Left ventricle myocardium superior (tissue), 1 donor: ENCODE measurements around the gene GRIK5. TPM values are rescaled to one million over a fixed set of nuclear protein-coding genes. Genes with fewer than 3 reads are reported as not detected.
A peak's percentile ranks its signal among the peaks of the same experiment; 100 is the strongest.

Experiments
- ATAC-seq: fragments of 200-7000 bp; cut with Tn5 transposase; one replicate; pipeline ENCODE4 v1.9.1; 2020; ENCODE audit warnings: mild to moderate bottlenecking, moderate library complexity
- DNase-seq: peaks from one replicate; pipeline ENCODE4 v3.0.0-alpha.2; 2020
- intact Hi-C: fragments of 100-400 bp; cut with micrococcal nuclease; formaldehyde crosslinking; loops from one replicate; pipeline ENCODE4 v1.11.0; 2022
- total RNA-seq: library from RNA; stranded (reverse); fragmentation: NEBNext Ultra II Directional; extraction: Animal tissue kit (Norgen Biotek cat#: 25700); gene quantifications from one replicate; pipeline ENCODE4 v1.2.1, GENCODE V29; 2021
- donor health status: DM: no; HTN: yes; CAD: no; lungs with severe emphysema.

The GRIK5 gene
- total RNA-seq, 1 donor from 2014 or later: 5.4 TPM

DNA sequence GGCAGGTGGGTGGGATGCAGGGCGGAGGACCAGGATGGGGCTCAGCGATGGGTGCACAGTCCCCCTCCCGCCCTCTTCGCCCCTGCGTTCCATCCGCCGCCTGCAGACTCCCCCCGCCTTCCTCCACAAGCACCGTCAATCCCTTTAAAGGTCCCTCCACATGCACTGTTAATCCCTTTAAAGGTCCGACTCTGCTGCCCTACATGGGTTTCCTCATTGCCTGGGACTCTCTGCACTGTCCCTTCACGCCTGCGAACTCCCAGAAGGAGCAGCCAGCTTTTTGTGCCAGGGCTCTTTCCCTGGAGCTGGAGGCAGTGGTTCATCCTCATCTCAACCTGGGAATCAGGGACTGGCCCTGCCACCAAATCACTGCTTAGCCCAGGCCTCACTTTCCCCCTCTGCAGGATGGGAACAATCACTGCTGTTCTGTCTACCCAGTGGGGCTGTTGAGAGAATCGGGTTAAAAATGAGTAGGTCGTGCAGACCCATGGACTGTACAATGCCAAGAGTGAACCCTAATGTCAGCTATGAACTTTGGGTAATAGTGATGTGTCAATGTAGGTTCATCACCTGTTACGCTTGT lies 26.3 kb upstream of the GRIK5 start:
- intact Hi-C loops: no loop called here

GRCh38 chr19:42095814-42096230 lies 25.8 kb upstream of the GRIK5 start:
- intact Hi-C loops: no loop called here
- DNase-seq (no peak), ATAC-seq (no peak)

More for the DNA sequence above, 26.3 kb upstream of the GRIK5 start:
- no peak for ATAC-seq
- no peak for DNase-seq

DNA sequence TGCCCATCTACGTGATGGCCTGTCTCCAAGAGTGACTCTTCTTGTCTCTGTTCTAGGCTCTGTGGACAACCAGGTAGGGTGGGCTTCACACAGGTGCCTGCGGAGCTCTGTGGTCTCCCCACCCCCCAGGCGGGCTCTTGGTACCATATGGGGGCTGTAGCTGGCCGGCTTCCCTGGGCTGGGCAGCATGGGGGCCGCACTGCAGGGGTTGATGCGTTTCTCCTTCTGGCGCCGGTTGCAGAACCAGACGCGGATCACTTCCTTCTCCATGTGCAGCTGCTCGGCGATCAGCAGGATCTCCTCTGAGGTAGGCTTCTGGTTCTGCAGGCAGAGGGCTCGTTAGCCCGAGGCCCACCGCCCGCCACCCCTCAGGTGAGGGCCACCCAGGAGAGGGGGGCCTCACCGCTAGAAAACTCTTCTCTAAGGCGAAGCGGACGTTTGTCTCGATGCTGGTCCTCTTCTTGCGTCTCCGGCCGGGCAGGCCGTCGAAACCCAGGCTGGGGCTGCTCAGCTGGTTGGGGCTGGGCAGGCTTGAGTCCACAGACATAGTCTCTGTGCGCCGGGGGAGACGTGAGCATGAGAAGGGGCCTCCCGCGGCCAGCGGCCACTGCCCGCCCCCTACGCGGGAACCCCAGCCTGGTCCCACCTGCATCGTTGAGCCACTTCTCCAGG lies 25.3 kb upstream of the GRIK5 start:
- intact Hi-C loops: no loop called here
- DNase-seq: no peak
- ATAC-seq: no peak

GRCh38 chr19:42093926-42094325 lies 23.9 kb upstream of the GRIK5 start:
- no peak for ATAC-seq
- no peak for DNase-seq
- intact Hi-C loops: no loop called here

- no peak for ATAC-seq
- intact Hi-C loops: no loop called here
- DNase-seq: no peak
These were observed 23.5 kb upstream of the GRIK5 start for GRCh38 chr19:42093505-42093904.

DNA sequence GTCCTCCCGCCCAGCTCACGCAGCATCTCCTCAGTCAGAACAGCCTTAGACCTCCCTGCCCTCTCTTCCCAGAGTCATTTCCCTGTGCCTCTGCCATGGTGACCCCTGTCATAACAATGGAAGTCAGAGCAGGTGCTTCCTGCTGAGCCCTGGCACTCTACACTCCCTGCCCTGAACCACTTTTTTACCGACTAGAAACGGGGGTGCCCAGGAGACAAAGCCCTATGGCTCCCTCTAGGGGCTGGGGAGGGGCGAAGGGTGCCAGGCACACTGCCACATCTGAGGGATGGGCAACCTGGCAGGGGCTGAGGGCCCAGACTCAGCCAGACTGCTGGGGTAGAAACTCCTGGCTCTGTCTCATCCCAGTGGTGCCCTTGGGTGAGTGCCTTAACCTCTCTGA lies 22.3 kb upstream of the GRIK5 start:
- peak; percentile 62 for ATAC-seq
- no peak for DNase-seq
- intact Hi-C loops: no loop called here

DNA sequence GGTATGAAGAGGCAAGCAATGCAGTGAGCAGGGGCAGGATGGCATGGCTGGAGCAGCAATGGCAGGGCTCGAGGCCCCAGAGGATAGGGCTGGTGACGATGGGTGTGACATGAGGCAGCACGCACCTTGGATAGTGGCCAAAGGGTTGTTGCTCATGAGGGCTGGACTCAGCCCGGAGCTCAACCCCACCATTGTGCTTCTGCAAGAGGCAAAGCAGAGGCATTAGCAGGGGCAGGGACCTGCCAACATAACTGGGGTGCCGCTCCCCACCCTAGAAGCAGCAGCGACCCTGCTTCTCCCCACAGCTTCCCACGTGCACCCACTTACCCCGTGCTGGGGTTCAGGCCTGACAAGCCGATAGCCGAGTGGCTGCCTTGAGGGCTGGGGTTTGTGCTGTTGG lies 21.7 kb upstream of the GRIK5 start:
- peak; percentile 60 for ATAC-seq
- intact Hi-C loops: no loop called here
- DNase-seq: no peak

- ATAC-seq (no peak), DNase-seq (no peak)
- intact Hi-C loops: no loop called here
These were observed 21.3 kb upstream of the GRIK5 start for GRCh38 chr19:42091300-42091699.

GRCh38 chr19:42090672-42091071 lies 20.7 kb upstream of the GRIK5 start:
- DNase-seq (no peak), ATAC-seq (no peak)
- intact Hi-C loops: no loop called here

- intact Hi-C loops: no loop called here
- DNase-seq (no peak), ATAC-seq (no peak)
These were observed 19.8 kb upstream of the GRIK5 start for GRCh38 chr19:42089772-42090171.

GRCh38 chr19:42089191-42089750 lies 19.3 kb upstream of the GRIK5 start:
- no peak for ATAC-seq

DNA sequence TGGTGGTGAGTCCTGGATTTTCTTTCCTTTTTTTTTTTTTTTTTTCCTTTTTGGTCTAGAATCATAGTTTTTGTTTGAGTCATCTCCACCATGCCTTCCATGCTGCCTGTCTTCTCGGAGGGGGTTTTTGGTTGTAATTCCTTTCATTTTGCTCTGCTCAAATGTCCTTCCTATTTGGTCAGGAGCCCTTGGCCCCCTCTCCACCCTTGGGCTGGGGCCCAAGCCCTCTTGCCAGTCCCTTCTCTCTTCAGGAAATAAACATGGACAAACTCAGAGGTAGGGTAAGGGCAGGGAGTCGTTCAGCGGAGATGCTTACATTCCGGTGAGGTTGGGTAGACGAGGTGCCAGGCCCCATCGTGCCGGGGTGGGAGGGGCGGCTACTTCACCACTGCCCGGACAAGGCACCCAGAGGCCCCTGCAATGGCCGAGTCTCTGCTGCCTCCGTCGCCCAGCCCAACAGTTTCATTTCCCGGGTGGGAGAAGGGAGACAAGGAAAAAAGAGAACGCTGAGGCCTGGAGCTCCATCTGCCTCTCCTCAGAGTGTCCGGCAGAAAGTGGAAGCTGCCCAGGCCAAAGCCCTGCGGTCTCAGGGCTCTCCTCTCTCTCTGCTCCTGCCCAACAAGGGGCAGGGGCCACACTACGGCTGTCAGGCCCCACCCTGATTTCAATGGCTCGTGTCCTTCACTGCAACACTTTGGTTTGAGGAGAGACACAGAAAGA lies 18.6 kb upstream of the GRIK5 start:
- DNase-seq (no peak), ATAC-seq (no peak)
- intact Hi-C loops: no loop called here

More at GRCh38 chr19:42089191-42089750, 19.3 kb upstream of the GRIK5 start:
- intact Hi-C loops: no loop called here
- no peak for DNase-seq

DNA sequence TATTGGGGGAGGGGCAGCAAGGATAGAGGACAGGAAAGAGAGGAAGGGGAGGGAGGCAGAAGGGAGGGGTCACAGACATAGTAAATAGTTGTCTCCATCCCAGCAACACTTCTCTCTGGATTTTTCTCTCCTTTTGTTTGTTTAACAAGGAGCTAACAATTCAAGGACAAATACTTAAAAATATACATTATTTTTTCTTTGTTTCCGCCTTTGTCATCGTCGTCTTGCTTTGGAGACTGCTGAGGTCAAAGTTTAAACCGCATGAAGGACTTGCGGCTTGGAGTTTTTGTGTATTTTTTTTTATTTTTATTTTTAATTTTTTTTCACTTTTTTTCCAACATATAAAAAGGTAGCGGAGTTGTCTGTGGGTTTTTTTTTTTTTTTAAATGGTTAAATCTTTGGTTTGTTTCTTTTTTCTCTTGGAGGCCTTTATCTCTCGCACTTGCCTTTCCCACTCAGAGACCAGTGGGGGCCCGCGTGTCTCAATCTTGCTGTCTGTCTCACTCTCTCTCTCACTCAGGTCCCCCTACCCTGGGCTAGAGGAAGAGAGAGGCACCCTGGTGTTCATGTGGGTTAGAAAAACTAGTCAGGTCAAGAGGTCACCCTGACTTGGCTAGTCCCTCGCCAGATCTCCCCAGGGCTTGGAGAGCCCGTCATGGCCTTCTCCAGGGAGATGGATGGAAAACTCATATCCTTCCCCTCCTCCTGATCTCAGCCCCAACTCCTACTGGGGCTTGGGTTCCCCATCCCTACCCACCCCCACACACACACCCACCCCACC lies 17.0 kb upstream of the GRIK5 start:
- intact Hi-C loops: no loop called here
- no peak for DNase-seq
- peak; percentile 18 for ATAC-seq

- ATAC-seq (no peak), DNase-seq (no peak)
- intact Hi-C loops: no loop called here
These were observed 16.3 kb upstream of the GRIK5 start for GRCh38 chr19:42086188-42086736.

DNA sequence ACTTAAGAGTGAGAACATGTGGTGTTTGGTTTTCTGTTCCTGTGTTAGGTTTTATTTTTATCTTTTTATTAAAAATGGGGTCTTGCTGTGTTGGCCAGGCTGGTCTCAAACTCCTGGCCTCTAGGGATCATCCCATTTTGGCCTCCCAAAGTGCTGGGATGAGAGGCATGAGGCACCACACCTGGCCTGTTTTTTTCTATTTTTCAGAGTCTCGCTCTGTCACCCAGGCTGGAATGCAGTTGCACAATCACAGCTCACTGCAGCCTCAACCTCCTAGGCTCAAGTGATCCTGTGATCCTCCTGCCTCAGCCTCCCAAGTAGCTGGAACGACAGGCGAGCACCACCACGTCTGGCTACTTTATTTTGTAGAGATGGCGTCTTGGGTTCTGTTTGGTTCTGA lies 13.5 kb upstream of the GRIK5 start:
- ATAC-seq (no peak), DNase-seq (no peak)
- intact Hi-C loops: no loop called here

DNA sequence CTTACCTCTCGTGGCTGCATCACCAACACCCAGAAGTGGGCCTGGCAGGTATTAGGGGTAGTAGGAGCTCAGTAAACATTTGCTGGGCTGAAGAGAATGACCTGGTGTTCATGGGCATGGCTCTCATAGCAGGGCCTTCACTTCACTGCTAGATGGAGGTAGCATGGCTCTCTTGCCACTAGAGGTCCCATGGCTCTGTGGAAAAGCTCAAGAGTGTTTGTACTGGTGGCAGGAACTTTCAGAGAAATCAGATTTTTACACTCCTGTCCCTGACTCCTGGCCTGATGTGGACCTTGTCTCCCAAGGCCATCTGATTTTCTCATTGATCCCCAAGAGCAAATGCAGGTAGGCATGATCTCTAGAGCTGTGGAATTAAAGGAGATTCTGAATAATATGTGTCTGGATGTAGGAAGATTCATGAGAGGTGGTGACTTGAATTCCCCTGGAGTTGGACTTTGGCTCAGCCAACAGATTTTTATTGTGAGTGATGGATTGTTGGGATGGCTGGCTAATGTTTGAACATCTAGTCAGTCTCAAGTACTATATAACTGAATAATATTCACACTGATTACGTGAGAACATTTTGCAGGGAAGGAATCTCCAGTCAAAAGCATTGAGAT lies 11.7 kb upstream of the GRIK5 start:
- intact Hi-C loops: no loop called here
- peak; percentile 28 for ATAC-seq
- DNase-seq: no peak

DNA sequence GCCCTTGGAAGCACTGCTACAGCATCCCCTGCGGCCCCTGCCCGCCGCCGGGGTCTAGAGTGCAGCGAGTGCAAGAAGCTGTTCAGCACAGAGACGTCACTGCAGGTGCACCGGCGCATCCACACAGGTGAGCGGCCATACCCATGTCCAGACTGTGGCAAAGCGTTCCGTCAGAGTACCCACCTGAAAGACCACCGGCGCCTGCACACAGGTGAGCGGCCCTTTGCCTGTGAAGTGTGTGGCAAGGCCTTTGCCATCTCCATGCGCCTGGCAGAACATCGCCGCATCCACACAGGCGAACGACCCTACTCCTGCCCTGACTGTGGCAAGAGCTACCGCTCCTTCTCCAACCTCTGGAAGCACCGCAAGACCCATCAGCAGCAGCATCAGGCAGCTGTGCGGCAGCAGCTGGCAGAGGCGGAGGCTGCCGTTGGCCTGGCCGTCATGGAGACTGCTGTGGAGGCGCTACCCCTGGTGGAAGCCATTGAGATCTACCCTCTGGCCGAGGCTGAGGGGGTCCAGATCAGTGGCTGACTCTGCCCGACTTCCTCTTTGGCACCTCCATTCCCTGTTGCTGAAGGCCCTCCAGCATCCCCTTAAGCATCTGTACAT lies 10.9 kb upstream of the GRIK5 start:
- ATAC-seq (no peak), DNase-seq (no peak)
- intact Hi-C loops: no loop called here
